T-helper 2 cell (primary cell): ENCODE results near the gene CFAP100.
A peak's percentile ranks its signal among the peaks of the same experiment; 100 is the strongest.

Experiments
- DNase-seq, 5 experiments: peaks; one replicate each; pipeline versions ENCODE4 v3.0.0 to v3.0.0-alpha.2; 2012 to 2022

Gene CFAP100

DNA sequence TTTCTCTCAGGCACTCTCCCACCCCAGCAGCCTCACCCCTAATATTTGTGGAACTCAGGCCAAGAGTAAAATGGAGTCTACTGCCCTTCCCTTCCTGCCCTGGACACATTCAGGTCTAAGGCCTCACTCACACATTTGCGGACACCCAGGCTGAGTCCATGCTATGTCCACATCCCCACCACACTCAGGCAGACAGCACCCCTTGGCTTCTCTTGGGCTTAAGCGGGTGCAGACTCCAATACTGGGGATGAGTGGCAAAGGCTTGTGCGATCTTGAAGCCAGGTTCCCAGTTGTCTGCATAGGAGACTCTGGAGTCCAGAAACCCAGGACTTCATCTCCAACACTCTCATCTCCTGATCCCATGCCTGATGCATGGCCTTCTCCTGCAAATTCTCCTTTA is 17.5 kb upstream of the CFAP100 start:
- no peak for DNase-seq

DNA sequence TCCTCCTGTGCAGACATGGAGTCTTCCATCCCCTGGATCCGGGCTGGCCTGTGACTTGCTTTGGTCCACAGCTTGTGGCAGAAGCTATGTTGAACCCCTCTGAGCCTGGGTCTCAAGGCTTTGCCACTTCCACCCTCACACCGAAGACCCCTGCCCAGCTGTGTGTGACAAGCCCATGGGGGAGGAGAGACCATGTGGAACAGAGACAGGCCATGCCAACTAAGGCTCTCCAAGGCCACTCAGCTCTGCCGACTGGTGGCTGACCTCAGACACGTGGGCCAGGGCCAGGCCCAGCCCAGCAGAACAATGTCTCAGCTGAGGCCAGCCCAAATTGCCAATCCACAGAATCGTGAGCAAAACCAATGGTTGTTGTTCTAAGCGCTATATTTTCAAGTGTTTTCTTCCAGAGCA is 16.4 kb upstream of the CFAP100 start:
- no peak for DNase-seq

DNA sequence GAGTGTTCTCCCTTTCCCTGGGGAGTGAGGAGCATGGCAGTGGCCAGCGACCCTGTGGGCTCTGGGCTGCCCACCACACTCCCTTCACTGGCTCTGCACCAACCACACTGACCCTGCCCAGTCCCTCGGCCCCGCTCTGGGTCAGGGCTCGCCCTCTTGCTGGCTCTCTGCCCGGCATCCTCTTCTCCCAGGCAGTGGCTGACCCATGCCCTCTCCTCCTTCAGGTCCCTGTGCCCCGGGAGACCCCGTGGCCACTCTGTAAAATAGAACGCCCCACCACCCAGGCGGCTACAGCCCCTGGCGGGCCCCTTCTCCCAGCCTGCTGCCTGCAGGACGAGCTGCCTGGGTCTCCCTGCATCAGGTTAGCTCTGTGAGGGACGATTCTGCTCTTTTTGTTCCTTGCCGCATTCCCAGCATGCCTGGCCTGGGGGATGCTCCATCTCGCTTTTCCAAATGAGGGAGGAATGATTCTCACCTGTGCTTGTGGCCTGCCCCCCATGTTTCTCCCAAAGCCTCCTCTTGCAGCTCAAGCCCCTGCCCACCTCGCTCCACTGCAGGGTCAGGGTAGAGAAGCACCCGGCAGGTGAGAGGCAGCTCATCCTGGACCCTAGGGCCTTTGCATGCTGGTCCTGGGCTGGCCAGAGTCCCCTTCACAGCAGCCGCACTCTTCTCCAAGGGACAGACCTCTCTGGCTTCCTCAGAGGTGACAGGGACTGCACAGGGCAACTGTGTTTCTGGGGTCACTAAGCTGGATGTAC is 14.5 kb upstream of the CFAP100 start:
- DNase-seq, result no peak

DNA sequence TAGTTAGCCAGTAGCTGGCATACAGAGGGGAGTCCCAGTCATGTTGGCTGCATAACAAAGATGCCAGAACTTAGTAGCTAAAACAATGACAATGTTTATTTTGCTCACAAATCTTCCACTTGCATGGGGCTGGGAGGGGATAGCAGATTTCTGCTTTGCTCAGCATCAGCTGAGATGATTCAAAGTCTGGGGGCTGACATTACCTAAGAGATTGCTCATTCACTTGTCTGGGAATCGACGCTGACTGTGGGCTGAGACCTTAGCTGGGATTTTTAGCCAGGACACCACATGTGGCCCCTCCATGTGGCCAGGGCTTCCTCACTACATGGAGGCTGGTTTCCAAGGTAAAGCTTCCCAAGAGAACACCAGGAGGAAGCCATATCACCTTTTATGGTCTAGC is 12.7 kb upstream of the CFAP100 start:
- DNase-seq, result no peak

DNA sequence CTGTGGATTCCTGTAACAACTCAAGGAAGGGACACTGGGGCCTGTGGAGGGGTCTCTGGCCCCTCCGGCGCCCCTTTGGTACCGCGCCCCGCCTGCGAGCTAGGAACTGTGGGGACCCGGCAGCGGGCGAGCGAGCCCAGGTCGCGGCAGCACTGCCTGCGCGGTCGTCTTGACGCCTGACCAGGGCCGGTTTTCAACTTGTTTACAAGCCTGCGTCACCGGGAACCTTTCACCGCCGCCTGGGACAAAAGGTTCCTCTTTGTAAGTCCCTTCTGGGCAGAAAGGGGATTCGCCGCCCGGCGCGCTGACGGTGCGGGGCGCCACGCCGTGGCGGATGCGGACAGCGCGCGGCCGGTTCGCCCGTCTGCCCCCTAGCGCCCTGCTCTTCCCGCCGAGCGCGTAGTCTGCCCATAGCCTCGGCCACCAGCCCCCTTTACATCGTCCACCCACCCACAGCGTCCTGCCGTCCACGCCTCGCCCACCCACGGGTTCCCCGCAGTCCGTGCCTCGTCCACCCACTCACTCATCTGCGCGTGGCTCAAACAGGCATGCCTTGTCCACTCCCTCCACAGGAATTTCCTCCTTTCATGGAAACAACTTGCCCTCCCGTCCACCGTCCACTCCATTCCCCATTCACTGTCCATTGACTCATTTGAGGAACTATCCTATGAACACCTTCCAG is 5.5 kb upstream of the CFAP100 start:
- DNase-seq, result peak in 1 of 5 experiments; percentile 43

DNA sequence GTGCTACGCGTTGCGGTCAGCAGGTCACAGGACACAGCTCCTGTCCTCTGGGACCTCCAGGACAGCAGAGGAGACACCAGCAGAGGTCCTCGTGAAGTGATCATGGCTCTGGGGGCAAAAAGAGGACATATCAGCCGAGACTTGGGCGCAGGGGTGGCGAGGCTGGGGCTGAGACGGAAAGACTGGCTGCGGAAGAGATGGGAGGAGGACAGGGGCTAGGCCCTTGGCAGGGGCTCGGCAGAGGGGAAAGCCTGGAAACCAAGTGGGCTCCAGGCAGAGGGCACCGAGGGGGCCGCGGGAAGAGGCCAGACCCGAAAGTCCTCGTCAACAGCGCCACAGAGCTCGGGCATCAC is 4.9 kb upstream of the CFAP100 start:
- DNase-seq, result no peak

DNA sequence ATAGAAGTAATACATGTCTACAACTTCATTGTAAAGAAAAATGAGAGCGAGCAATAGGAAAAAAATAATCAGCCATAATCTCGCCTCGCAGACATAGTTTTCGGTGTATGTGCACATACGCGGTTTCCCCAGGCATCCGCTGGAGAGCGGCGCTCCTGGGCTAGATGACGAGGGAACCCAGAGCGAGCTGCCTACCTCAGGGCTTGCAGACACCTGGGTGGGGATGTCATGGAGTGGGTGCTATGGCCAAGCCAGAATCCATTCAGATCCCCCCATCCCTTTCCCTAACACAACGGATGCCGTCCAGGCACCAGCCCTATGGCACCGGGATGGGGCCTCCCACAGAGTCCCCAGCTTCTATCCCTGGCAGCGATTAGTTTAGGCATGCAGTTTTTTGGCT is 4.5 kb upstream of the CFAP100 start:
- no peak for DNase-seq

DNA sequence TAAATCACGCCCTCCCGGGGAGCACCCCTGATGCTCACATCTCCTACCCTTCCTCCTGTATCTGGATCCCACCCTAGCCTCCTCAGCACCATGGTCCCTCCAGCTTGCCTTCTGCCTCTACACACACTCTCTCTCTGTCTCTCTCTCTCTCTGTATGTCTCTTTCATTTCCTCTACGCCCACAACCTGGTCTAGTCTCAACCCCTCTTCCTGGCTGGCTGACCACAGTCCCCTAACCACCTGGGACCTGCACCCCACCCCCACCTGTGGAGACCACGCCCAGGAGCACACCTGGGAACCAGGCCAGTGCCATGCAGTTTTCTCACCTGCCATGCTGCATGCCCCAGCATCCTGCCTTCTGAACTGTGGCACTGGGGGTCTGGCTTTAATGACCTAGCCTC is 4.0 kb upstream of the CFAP100 start:
- no peak for DNase-seq

DNA sequence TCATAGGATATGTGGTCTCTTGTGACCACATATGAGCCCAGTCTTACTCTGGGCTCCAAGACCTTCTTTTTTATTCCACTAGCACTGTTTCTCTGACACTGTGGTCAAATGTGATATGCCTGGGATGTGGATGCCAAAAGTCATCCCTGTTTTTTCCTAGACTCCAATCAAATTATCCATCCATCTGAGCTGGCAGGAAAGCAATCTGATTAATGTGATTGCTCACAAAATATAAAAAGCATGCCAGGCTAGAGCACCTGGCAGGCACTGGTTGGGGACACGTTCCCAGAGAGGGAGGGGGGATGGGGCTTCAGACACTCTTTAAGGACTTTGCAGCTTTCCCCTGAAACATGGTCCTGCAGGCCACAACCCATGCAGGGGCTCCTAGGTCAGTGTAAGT is 3.1 kb upstream of the CFAP100 start:
- DNase-seq, result no peak

DNA sequence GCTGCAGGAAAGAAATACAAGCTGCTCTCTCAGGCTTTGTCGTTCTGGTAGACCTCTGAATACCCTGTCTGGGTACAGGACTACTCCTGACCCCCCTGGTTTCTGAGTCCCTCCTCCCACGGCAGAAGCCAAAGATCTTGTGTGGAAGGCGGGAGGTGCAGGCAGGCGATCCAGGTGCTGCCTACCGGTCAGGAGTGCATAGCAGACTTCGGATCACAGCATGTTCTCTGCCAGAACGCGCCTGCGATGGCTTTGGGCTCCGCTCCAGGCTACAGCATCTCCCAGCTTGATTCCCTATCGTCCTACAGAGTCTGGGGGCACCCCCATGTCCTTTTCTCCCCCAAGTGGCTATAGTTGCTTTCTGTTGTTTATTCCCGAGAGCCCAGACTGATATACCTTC is 2.5 kb upstream of the CFAP100 start:
- no peak for DNase-seq

DNA sequence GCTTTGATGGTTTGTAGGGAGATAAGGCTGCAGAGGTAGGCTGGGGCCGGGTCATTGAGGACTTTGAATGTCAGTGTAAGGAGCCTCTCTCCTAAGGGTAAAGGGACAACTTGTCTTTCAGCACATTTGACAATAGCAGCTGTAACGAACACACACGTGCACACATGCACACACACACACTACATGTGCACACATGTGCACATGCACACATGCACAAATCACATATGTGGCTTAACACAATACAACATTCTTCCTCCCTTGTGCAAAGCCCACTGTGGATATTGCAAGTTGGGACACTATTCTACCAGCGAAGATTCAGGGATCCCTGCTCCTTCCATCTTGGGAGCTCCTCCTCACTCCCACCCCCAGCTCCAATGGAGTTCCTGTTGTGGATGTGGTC is 1.1 kb upstream of the CFAP100 start:
- no peak for DNase-seq

DNA sequence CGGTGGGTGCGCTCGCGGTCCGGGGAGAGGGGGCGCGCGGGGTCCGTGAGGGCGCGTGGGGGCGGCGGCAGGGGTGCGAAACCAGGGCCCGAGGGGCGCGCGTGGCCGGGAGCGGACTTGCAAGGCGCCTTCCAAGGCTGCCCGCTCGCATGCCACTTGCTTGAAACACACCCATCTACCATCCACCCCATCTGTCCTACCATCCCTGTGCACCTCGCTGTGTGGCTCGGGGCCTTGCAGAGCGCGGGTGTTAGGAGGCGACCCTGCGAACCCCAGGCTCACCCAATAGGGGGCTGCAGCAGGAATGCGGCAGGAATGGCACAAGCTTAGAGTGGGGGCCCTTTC is 240 bp downstream of the CFAP100 start:
- DNase-seq, result no peak

DNA sequence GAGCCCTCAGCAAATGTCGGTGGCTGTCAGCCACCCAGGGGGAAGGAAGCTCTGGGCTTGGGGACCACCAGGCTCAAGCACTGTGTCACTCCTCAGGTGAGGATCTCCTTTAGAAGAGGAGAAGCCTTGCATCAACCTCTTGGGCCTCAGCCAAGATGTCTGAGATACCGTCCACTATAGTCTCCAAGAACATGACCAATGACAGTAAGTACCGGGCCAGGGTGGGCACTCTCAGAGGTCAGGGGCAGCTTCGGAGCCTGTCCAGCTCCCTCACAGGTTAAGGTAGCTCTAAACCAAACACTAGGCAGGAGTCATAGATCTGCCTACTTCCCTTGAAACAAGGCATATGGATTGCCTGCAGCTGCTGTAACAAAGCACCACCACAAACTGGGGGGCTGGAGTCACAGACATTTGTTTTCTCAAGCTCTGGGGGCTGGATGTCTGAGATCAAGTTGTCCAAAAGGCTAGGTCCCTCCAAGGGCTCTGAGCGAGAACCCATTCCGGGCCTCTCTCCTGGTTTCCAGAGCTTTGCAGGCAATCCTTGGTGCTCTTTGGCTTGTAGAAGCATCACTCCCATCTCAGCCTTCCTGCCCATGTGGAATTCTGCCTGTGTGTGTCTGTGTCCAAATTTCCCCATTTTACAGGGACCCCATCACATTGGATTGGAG is 1.3 kb downstream of the CFAP100 start:
- no peak for DNase-seq

DNA sequence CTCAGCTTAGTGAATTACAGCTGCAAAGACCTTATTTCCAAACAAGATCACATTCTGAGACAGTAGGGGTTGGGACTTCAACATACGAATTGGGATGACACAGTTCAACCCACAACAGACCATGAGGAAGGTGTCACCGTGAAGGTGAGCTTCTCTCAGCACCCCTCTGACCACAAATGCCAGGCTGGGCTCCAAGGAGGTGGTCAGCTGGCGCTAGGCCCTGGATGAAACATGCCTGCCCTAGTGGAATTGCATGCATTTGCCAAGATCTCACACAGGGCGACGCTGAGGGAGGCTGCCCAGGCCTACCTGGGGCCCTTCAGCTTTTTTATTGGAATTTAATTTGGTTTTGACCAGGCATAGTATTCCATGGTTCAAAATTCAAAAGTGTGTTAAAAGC is 1.8 kb downstream of the CFAP100 start:
- no peak for DNase-seq

DNA sequence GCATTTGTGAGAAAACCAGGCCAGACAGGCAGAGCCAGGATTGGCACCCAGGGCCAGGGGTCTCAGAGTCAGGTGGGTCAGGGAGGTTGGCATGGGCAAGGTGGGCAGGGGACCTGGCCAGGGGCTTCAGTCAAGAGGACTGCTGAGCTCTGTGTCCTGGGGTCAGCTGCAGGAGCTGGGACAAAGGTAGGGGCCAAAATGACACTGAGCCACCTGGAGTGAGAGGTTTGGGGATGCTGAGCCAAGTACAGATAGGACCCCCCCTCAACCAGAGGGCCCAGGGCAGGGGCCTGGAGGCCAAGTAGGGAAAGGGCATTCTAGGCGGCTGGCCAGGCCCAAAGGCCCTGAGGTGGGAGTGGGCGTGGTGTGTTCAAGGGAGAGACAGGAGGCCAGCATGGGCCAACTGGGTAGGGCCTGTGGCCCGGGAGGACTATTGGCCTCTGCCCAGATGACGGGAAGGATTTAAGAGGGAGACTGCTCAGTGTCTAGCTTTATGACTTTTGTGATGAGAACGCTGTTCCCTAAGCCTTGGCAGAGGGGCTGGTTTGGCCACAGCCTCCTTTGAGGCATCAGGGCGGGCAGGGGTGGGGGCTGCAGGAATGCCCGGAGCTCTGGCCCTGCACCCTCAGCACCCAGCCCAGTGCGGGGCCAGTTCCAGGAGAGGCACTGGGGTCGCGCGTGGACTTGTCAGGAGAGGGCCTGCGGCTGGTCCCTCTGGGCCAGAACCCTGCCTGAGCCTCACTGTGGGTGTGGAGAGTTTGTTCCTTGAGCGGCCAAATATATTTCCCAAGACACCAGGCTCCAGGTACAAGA is 3.1 kb downstream of the CFAP100 start:
- DNase-seq, result no peak

DNA sequence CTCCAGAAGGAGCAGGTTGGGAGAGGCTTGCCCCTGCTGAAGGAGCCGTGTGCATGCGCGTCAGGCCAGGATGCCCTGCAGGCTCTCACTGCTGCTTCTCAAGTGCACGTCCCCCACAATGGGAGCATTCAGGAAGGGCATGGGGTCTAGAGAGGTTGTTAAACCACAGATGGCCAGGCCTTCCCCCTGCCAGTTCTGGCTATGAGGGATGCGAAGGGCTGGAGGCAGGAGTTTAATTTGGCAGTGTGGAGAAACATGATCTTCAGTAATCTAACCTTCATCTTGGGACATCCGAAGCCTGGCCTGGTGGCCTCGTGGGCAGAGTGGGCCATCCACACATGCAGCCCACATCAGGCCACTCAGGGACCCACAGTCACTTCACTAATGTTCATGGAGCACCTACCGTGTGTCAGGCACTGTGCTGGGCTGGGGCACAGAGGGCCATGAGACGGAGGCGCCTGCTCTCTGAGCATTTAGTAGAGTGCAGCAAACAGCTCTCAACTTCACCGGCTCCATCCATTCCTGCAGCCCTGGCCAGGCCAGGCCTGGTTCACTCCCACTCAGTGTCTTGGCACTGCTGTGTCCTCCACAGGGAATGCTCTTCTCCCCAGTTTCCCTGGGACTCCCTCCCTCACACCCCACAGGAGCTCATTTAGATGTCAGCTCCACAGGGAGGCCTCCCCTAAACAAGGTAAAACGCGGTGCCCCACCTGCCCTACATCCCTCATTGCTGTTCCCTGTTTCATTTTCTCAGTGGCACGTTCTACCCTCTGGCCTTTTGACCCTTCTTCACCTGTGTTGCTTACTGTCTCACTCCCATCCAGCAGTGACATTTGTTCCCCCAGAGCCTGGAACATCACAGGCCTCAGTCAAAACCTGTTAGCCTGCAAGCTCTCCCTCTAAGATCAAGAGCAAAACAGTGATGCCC is 4.0 kb downstream of the CFAP100 start:
- no peak for DNase-seq

DNA sequence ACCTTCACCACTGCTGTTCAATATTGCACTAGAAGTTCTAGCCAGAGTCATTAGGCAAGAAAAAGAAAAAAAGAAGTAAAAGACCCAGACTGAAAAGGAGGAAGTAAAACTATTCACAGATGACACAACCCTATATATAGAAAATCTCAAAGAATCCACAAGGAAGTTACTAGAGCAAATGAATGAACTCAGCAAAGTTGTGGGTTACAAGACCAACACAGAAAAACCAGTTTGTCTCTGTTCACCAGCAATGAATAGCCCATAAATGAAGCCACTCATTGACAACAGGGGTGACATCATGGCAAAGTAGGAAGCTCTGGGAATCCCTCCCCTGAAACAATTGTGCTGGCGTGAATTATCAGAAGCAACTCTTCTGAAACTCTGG is 4.6 kb downstream of the CFAP100 start:
- DNase-seq, result no peak

DNA sequence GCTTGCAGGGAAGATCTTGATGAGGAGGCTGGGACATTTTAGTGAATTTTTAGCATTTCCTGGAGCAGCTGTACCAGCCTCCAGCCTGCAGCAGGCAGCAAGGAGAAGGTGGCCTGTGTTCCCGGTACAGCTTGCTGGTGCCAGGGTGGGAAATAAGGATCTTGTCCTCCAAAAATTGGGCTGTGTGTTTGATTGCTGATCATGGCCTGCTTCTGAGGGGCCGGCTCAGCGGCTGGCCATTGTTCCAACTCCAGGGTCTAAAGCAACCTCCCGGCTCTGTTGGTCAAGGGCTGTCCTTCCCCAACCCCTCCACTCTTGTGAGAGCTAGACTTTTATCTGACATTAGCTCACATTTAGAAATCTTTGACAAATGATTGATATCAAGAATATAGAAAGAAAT is 5.0 kb downstream of the CFAP100 start:
- DNase-seq, result no peak

DNA sequence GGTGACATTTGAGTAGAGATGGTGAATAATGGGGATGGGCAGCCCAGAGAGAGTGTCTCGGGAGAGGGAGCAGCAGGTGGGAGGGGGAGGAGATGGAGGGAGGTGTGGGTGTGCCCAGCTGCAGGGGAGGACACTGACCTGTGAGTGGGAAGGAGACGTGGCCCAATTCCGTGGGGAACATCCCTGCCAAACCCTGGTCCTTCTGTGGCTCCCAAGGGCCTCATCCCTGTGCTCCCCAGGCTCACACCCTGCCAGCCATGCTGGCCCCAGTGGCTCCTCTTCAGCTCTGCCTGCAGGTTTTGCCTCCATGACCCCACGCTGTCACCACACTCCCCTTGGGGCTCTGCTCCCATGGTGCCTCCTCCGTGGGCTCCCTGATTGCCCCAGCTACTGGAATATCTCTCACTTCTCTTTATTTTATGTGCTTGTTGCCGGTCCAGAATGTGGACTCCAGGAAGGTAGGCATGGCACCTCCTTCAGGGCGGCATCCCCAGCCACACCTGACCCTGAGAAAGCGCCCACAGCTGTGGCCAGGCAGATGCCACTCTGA is 7.0 kb downstream of the CFAP100 start:
- DNase-seq, result no peak

DNA sequence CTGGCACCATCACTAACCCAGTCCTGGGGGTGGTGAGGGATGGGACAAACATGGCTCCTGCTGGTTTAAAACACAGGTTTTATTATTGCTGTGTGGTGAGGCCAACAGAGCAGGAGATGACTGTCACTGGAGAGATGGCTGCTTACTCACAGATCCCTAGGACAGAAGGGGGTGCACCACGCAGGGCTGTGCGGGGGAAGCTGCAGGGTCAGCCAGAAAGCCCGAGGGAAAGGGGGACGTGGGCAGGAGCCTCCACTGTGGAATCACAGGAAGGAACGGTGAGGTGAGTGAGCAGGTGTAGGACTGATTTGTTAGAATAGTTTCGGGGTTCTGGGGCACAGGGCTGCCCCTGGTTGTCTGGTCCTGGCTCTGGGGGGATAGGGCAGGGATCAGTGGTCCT is 7.5 kb downstream of the CFAP100 start:
- no peak for DNase-seq

DNA sequence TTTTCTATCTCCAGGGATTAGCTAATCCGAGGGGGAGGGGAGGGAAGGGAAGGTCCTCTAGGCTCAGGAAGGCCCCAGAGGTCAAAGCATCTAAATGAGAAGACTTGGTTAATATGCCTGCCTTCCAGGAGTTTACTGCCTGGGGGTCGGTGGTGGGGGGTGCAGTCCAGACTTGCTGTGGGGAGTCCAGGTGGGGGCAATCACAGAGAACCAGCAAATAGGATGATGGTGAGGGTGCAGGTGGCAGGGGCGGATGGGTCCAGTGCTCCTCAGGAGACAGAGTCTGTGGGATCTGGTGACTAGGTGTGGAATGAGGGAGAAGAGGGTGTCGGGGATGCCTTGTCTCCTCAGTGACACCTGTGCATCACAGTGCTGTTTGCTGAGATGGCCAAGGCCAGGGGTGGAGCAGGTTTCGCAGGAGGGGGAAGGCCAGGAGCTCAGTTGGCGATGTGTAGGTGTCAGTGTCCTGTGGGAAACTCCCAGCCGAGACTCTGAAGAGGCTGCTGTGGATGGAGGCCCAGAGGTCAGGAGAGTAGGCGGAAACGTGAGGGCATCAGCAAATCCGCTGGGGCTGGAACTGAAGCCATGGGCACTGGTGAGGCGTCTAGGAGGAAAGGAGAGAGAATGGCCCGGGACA is 8.1 kb downstream of the CFAP100 start:
- DNase-seq, result no peak
